ENCODE results near the gene PSD. TPM values are rescaled to one million over a fixed set of nuclear protein-coding genes. Genes with fewer than 3 reads are reported as not detected.
A peak's percentile ranks its signal among the peaks of the same experiment; 100 is the strongest.

Gene PSD
- total and polyA plus RNA-seq, 9 of the 15 experiments (the other 6 are each of a cell fraction or from before 2014, with no cell fraction given) = 0.11 to 1.7 (median 0.54) TPM; not detected in 2

- no peak for TF ChIP-seq RERE (CRISPR knock-in tag; IDR thresholded peaks at IDR 0.05; ENCODE audit: borderline replicate concordance)
- 0 out of 2 replicates have a peak, but pooled peaks have one; percentile 9 for TF ChIP-seq BCL6 (CRISPR knock-in tag; IDR thresholded peaks at IDR 0.05)
- TF ChIP-seq REST (IDR thresholded peaks at IDR 0.05; ENCODE audit: borderline replicate concordance) = peak; percentile 96
- TF ChIP-seq REST (CRISPR knock-in tag; IDR thresholded peaks at IDR 0.05; ENCODE audit: low read depth) = no peak
- no peak for TF ChIP-seq SIN3A (IDR thresholded peaks at IDR 0.05; ENCODE audit: borderline replicate concordance in 2 of 2, control insufficient read depth in 1 of 2, low read depth in 2 of 2, low read length in 2 of 2)
- no peak for TF ChIP-seq CC2D1A (IDR thresholded peaks at IDR 0.05)
- no peak for TF ChIP-seq PHB (CRISPR knock-in tag; IDR thresholded peaks at IDR 0.05)
- no peak for TF ChIP-seq ZNF274 (IDR thresholded peaks at IDR 0.05; ENCODE audit: borderline replicate concordance, low read depth, low read length)
- TF ChIP-seq ETV1 (tag; conservative IDR thresholded peaks at IDR 0.05; ENCODE audit: low read depth) = peak; percentile 35; the same call in 1 of the 2 replicates
- no peak for TF ChIP-seq ZNF133 (CRISPR knock-in tag; IDR thresholded peaks at IDR 0.05)
- TF ChIP-seq EWSR1 (IDR thresholded peaks at IDR 0.05; ENCODE audit: borderline replicate concordance, low read depth, partially characterized antibody) = no peak
Measured at GRCh38 chr10:102455893-102456471, 37.4 kb upstream of the PSD start (continued).
